NB4 (cell line): Measurements from ENCODE around the gene S100A11.

Experiments used
- CTCF ChIP-seq: IDR thresholded peaks from one replicate; pipeline ENCODE4 v1.5.1; 2012; ENCODE audit warnings: low read depth, low read length
- POLR2A ChIP-seq: IDR thresholded peaks from 2 replicates; pipeline ENCODE4 v1.6.1; 2011; ENCODE audit warnings: mild to moderate bottlenecking; ENCODE audit not compliant: insufficient read length; ENCODE audit errors: extremely low read depth

GRCh38 chr1:151985768-151986167 lies 51.0 kb downstream of the S100A11 start:
- TF ChIP-seq CTCF (no peak), POLR2A (no peak)
